ENCODE measurements around the gene ZBTB33.

GRCh38 chrX:120306630-120307029 is 56.0 kb downstream of the ZBTB33 start:
- TF ChIP-seq POLR2A (IDR thresholded peaks at IDR 0.05) (no peak), CTCF (IDR thresholded peaks at IDR 0.05) (no peak)

All from transverse colon (tissue), 3 donors.